Progenitor cell of endocrine pancreas (in vitro differentiated cells): Measurements from ENCODE around the gene ITGA2. TPM values are rescaled to one million over a fixed set of nuclear protein-coding genes. Genes with fewer than 3 reads are reported as not detected.

Source experiments
- DNase-seq: peaks from one replicate; pipeline ENCODE4 v3.0.0; 2021; ENCODE audit warnings: low spot score; ENCODE audit not compliant: unreplicated experiment
- H3K27ac Mint-ChIP-seq: 2 replicates; pipeline ENCODE4 v1.8.0; 2021; ENCODE audit warnings: mild to moderate bottlenecking, moderate library complexity, mixed read lengths
- H3K27me3 Mint-ChIP-seq: 2 replicates; pipeline ENCODE4 v1.8.0; 2021; ENCODE audit warnings: mixed read lengths
- H3K36me3 Mint-ChIP-seq: 2 replicates; pipeline ENCODE4 v1.8.0; 2022; ENCODE audit warnings: mixed read lengths; ENCODE audit not compliant: insufficient read depth
- H3K4me1 Mint-ChIP-seq: 2 replicates; pipeline ENCODE4 v1.8.0; 2021; ENCODE audit warnings: low read depth, mixed read lengths
- H3K4me3 Mint-ChIP-seq: 2 replicates; pipeline ENCODE4 v1.8.0; 2021; ENCODE audit warnings: low read depth, mild to moderate bottlenecking, moderate library complexity, mixed read lengths
- H3K9me3 Mint-ChIP-seq: 2 replicates; pipeline ENCODE4 v1.8.0; 2021; ENCODE audit warnings: low read depth, mixed read lengths
- long read RNA-seq: library from polyadenylated mRNA; unstranded; transcript quantifications from one replicate; pipeline ENCODE4 v2.0.0, GENCODE V29; 2020
- total RNA-seq: library from RNA; stranded (reverse); gene quantifications from 2 replicates; pipeline ENCODE4 v1.2.1, GENCODE V29; 2021
- TF ChIP-seq, protein P1 (sequence below): fragments of 200-600 bp; sonication (generic); IDR thresholded peaks from one replicate; pipeline ENCODE4 v1.5.0; 2021; ENCODE audit warnings: antibody characterized with exemption, mild to moderate bottlenecking; ENCODE audit not compliant: unreplicated experiment

The ITGA2 gene
- 5.1 and 6.6 TPM in 2 replicates for total RNA-seq
- long read RNA-seq, partial matches to known transcripts = 12 of 12 reads
- long read RNA-seq, other reads (novel, unspliced or antisense) = 0 of 12 reads

DNA sequence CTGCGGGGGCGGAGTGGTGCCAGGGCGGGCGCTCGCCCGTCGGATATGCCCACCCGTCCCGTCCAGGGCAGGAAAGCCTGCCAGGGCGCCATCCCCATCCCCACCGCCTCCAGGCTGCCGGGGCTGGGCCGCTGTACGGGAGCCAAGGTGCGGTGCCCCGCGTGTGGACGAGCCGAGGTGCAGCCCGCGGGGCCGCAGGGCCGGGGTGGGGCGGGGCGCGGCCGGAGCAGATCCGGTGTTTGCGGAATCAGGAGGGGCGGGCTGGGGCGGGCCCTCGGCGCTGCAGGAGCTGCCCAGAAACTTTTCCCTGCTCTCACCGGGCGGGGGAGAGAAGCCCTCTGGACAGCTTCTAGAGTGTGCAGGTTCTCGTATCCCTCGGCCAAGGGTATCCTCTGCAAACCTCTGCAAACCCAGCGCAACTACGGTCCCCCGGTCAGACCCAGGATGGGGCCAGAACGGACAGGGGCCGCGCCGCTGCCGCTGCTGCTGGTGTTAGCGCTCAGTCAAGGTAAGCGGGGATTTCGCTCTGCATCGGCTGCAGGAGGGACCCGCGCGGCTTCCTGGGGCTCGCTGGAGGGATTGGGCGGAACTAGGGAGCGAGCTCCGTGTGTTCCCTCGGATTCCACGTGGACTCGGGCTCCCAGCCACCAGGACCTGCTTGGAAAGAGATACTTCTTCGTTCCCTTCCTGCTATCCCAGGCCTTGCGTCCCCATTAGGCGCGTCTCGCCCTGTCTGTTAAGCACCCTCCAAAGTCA lies at the start of gene ITGA2:
Gene ITGA2, plus strand, starts transcription at position 328 of the 756 bp plus-strand sequence. Its CDS starts 117 bp downstream, at position 445.
- Mint-ChIP-seq H3K9me3 (no peaks in the 10 kb centered on the region), H3K27me3 (peaks cover 48% of the 10 kb centered on the region)

GRCh38 chr5:52943285-52943684 lies 45.9 kb upstream of the ITGA2 start:
- TF ChIP-seq, protein P1, sequence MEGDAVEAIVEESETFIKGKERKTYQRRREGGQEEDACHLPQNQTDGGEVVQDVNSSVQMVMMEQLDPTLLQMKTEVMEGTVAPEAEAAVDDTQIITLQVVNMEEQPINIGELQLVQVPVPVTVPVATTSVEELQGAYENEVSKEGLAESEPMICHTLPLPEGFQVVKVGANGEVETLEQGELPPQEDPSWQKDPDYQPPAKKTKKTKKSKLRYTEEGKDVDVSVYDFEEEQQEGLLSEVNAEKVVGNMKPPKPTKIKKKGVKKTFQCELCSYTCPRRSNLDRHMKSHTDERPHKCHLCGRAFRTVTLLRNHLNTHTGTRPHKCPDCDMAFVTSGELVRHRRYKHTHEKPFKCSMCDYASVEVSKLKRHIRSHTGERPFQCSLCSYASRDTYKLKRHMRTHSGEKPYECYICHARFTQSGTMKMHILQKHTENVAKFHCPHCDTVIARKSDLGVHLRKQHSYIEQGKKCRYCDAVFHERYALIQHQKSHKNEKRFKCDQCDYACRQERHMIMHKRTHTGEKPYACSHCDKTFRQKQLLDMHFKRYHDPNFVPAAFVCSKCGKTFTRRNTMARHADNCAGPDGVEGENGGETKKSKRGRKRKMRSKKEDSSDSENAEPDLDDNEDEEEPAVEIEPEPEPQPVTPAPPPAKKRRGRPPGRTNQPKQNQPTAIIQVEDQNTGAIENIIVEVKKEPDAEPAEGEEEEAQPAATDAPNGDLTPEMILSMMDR = no peak
- Mint-ChIP-seq H3K4me1 (no peaks in the 10 kb centered on the region), H3K27ac (no peak overlapping the region), H3K9me3 (peaks cover 4% of the 10 kb centered on the region), H3K27me3 (no peaks in the 10 kb centered on the region), H3K36me3 (no peaks in the 10 kb centered on the region), H3K4me3 (no peak overlapping the region)
- no peak for DNase-seq

More for the DNA sequence above, at the start of gene ITGA2:
- peak; percentile 45 for DNase-seq
- H3K4me1 Mint-ChIP-seq = peaks cover 7% of the 10 kb centered on the region
- no peaks in the 10 kb centered on the region for H3K36me3 Mint-ChIP-seq
- H3K27ac Mint-ChIP-seq = peak within 1 kb of the TSS; percentile 24
- TF ChIP-seq, protein P1 = no peak
- H3K4me3 Mint-ChIP-seq = peak within 1 kb of the TSS; percentile 77

DNA sequence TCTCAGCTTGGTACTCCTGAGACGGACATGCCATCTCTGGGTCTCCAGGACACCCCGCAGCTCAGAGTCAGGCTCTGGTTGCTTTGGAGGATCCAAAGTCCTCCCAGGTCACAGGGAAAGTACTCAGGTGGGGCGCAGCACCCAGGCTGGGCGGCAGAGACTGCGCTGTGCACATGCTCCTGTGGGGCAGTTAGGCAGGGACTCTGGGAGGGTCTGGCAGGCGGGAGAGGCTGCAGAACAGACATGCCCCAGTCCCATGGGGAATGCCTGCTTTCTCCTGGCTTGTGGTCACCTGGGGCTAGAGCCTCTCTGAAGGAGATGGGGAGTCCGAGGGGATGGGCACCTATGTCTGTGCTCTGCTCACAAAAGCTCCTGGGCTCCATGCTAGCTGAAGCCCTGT lies 45.3 kb upstream of the ITGA2 start:
- Mint-ChIP-seq H3K9me3 (peaks cover 4% of the 10 kb centered on the region), H3K36me3 (no peaks in the 10 kb centered on the region), H3K27me3 (no peaks in the 10 kb centered on the region), H3K4me1 (no peaks in the 10 kb centered on the region), H3K4me3 (no peak overlapping the region), H3K27ac (no peak overlapping the region)
- DNase-seq = no peak
- TF ChIP-seq, protein P1 = no peak

DNA sequence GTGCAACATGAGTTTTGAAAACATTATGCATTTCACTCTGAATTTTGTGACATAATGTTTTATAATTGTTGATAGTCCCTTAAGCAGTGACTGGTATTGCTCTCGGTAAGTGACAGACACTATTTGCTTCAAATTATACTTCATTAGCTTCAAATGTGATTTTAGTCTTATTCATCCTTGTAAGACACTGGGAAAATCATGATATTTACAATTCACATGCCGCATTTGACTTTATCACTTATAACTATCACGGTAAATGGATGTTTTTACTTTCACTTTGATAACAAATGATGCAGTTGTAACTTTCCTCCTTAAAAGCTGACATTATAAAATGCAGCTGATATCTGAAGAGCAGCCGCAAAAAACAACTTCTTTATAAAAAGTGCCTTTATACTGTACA lies 44.1 kb upstream of the ITGA2 start:
- no peaks in the 10 kb centered on the region for H3K36me3 Mint-ChIP-seq
- H3K27me3 Mint-ChIP-seq = no peaks in the 10 kb centered on the region
- H3K4me1 Mint-ChIP-seq = no peaks in the 10 kb centered on the region
- no peak overlapping the region for H3K27ac Mint-ChIP-seq
- no peak overlapping the region for H3K4me3 Mint-ChIP-seq
- no peak for DNase-seq
- TF ChIP-seq, protein P1 = no peak
- H3K9me3 Mint-ChIP-seq = peaks cover 4% of the 10 kb centered on the region

- Mint-ChIP-seq H3K36me3 (no peaks in the 10 kb centered on the region), H3K9me3 (peaks cover 4% of the 10 kb centered on the region)
- TF ChIP-seq, protein P1 = no peak
Measured at GRCh38 chr5:52947208-52947607, 41.9 kb upstream of the ITGA2 start.

More at GRCh38 chr5:52947208-52947607, 41.9 kb upstream of the ITGA2 start:
- Mint-ChIP-seq H3K4me1 (no peaks in the 10 kb centered on the region), H3K27me3 (no peaks in the 10 kb centered on the region), H3K4me3 (no peak overlapping the region), H3K27ac (no peak overlapping the region)
- DNase-seq = no peak
